ENCODE data around the gene CACNA1C.

Gene CACNA1C

DNA sequence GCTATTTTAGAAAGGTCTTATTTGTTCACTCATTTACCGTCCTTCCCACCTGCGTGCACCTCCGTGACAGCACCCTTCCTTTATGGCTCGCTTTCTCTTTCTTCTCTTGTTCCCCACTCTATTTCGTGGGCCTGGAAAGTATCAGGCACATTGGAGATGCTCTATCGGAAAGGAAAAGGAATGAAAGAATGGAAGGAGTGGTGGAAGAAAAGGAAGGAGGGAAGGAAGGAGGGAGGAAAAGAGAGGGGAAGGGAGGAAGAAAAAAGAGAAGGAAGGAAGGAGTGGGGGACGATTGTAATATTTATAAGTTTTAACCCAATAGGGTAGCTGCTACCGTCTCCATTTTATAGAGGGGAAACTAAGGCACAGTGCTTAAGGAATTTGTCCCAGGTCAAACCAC, 363.4 kb downstream of the CACNA1C start:
- Histone ChIP-seq H3K9ac (ENCODE audit: low read depth, low read length) (no peak overlapping the region), H3K36me3 (ENCODE audit: insufficient read depth, low read length) (no peaks in the 10 kb centered on the region), H3K9me3 (replicated peaks; ENCODE audit: low read length) (no peaks in the 10 kb centered on the region), H3K4me3 (ENCODE audit: low read length) (no peak overlapping the region), H3K4me1 (ENCODE audit: control insufficient read depth, insufficient read depth, low read length) (no peaks in the 10 kb centered on the region), H3K4me2 (ENCODE audit: low read length) (no peak overlapping the region), H3K27me3 (ENCODE audit: control insufficient read depth, insufficient read depth, low read length) (peaks cover 51% of the 10 kb centered on the region)

DNA sequence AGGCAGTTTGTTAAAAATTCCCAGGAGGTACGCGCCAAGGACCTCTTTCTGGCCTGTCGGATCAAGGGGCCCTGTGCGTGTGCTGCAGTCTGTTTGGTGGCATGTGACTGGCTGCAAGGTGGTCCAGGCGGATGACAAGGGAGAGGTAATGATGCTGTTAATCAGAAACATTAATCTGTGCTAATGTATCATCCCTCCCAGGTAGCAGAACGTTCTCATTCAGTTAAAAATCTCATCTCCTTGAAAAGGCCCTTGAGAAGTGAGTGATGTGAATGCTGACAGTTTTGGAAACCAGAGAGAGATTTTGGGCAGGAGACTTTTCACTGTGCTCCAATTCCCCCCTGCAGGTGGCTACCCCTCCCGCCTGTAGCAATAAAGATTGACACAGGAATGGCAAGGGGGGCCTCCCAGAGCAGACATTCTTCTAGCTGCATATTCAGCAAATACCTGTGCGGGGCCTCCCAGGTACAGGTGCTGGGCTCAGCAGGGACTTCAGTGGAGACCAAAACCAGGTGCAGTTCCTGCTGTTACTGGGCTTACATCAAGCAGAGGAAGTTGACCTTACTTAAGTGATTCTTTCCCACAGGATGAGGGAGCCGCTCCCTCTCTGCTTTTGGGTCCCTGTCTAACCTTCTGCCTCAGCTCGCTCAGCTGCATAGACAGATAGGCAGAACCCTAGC, 364.8 kb downstream of the CACNA1C start:
- Histone ChIP-seq H3K4me2 (ENCODE audit: low read length) (no peak overlapping the region), H3K36me3 (ENCODE audit: insufficient read depth, low read length) (no peaks in the 10 kb centered on the region), H3K4me3 (ENCODE audit: low read length) (no peak overlapping the region), H3K9ac (ENCODE audit: low read depth, low read length) (no peak overlapping the region), H3K4me1 (ENCODE audit: control insufficient read depth, insufficient read depth, low read length) (no peaks in the 10 kb centered on the region), H3K27me3 (ENCODE audit: control insufficient read depth, insufficient read depth, low read length) (peaks cover 54% of the 10 kb centered on the region), H3K9me3 (replicated peaks; ENCODE audit: low read length) (no peaks in the 10 kb centered on the region)

DNA sequence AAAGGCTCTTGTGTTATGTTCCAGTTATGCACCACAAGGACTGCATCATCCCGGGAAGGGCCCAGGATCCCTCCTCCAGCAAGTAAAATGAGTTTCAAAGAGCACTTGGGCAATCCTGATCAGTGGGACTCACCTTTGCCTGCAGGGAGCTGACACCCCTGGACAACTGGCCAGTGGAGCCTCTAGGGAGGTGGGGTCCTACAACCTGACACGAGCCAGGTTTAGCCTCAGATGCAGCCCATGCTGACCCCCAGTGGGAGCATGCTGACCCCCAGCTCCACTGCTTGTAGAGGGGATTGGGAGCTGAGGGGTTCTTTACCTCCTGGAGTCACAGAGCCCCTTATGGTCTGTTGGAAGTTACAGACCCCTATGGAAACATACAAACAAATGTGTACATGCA, 365.8 kb downstream of the CACNA1C start:
- H3K36me3 ChIP-seq (ENCODE audit: insufficient read depth, low read length): no peaks in the 10 kb centered on the region
- no peak overlapping the region for H3K4me2 ChIP-seq (ENCODE audit: low read length)
- H3K27me3 ChIP-seq (ENCODE audit: control insufficient read depth, insufficient read depth, low read length): peaks cover 59% of the 10 kb centered on the region
- no peaks in the 10 kb centered on the region for H3K9me3 ChIP-seq (replicated peaks; ENCODE audit: low read length)
- no peak overlapping the region for H3K9ac ChIP-seq (ENCODE audit: low read depth, low read length)
- no peaks in the 10 kb centered on the region for H3K4me1 ChIP-seq (ENCODE audit: control insufficient read depth, insufficient read depth, low read length)
- H3K4me3 ChIP-seq (ENCODE audit: low read length): no peak overlapping the region

DNA sequence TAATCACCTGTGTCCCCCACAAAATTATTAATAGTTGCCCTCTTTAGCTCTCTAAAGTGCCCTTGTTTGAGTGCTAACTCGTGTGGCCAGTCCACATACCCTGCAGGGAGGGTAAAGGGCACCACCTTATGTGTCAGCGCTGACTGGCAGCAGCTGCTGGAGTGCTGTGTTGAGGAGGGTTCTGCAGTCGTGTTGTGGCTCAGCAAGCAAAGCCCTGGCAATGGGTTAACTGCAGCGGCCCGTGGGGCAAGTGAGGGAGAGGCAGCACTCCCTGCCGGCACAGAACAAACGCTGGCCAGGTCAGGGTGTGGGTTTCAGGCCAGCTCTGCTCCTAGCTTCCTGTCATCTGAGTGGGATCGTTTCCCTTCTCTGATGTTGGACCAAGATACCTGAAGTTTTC, 369.8 kb downstream of the CACNA1C start:
- peaks cover 57% of the 10 kb centered on the region for H3K27me3 ChIP-seq (ENCODE audit: control insufficient read depth, insufficient read depth, low read length)
- H3K4me1 ChIP-seq (ENCODE audit: control insufficient read depth, insufficient read depth, low read length): no peaks in the 10 kb centered on the region
- no peak overlapping the region for H3K4me3 ChIP-seq (ENCODE audit: low read length)

DNA sequence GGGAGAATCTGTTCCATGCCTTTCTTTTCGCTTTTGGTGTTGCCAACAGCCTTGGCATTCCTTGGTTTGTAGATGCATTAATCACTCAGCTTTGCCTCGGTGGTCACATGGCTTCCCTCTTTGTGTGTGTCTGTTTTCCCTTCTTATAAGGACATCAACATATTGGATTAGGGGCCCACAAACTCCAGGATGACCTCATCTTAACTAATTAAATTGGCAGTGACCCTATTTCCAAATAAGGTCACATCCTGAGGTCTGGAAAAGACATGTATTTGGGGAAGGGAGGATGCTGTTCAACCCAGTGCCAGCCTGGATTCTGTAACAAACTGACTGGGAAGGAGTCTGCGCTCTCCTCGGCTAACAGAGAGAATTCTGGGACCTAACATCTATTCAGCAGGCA, 376.2 kb downstream of the CACNA1C start:
- Histone ChIP-seq H3K4me3 (ENCODE audit: low read length) (no peak overlapping the region), H3K4me2 (ENCODE audit: low read length) (no peak overlapping the region), H3K9ac (ENCODE audit: low read depth, low read length) (no peak overlapping the region), H3K36me3 (ENCODE audit: insufficient read depth, low read length) (no peaks in the 10 kb centered on the region), H3K27me3 (ENCODE audit: control insufficient read depth, insufficient read depth, low read length) (peaks cover 37% of the 10 kb centered on the region), H3K4me1 (ENCODE audit: control insufficient read depth, insufficient read depth, low read length) (no peaks in the 10 kb centered on the region), H3K9me3 (replicated peaks; ENCODE audit: low read length) (no peaks in the 10 kb centered on the region)

More for the DNA sequence above, 369.8 kb downstream of the CACNA1C start:
- no peak overlapping the region for H3K4me2 ChIP-seq (ENCODE audit: low read length)
- H3K36me3 ChIP-seq (ENCODE audit: insufficient read depth, low read length): no peaks in the 10 kb centered on the region
- H3K9ac ChIP-seq (ENCODE audit: low read depth, low read length): no peak overlapping the region
- H3K9me3 ChIP-seq (replicated peaks; ENCODE audit: low read length): no peaks in the 10 kb centered on the region

DNA sequence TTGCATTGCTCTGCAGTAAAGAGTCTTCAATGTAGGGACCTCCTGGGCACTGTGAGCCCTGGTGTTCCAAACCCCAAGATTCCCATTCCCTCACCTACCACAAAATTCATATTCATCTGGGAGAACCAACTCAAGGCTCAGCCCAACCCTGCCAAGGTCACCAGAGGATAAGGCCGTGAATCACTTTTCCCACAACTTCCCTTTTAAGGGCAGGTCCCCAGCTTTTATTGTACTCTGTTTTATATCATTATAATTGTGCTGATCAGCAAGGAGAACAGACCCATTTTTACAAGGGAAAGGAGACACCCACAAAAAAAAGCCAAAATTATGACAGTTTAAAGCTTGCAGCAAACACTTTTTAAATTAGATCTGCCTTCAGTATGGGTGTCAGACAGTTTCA, 379.0 kb downstream of the CACNA1C start:
- Histone ChIP-seq H3K36me3 (ENCODE audit: insufficient read depth, low read length) (no peaks in the 10 kb centered on the region), H3K9ac (ENCODE audit: low read depth, low read length) (no peak overlapping the region), H3K27me3 (ENCODE audit: control insufficient read depth, insufficient read depth, low read length) (peaks cover 31% of the 10 kb centered on the region), H3K9me3 (replicated peaks; ENCODE audit: low read length) (no peaks in the 10 kb centered on the region), H3K4me1 (ENCODE audit: control insufficient read depth, insufficient read depth, low read length) (no peaks in the 10 kb centered on the region), H3K4me3 (ENCODE audit: low read length) (no peak overlapping the region), H3K4me2 (ENCODE audit: low read length) (no peak overlapping the region)

DNA sequence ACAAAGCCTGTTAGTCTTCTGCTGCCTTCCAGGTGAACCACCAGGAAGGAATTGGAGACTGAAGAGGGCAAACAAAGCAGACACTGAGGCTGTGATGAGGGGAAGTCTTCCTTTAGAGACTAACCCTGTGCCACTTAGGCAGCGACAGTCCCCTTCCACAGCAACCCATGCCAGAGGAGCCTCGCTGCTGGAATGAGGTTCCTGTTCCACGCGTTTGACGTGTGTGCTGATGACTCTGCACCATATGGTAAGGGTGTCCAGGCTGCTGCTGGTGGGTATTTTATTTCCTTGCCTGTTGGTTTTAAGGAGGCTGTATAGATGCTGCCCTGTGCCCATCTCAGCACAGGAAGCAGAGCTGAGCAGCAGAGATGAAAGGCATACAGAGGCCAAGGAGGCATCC, 380.1 kb downstream of the CACNA1C start:
- Histone ChIP-seq H3K4me1 (ENCODE audit: control insufficient read depth, insufficient read depth, low read length) (no peaks in the 10 kb centered on the region), H3K4me3 (ENCODE audit: low read length) (no peak overlapping the region), H3K4me2 (ENCODE audit: low read length) (no peak overlapping the region), H3K36me3 (ENCODE audit: insufficient read depth, low read length) (no peaks in the 10 kb centered on the region), H3K27me3 (ENCODE audit: control insufficient read depth, insufficient read depth, low read length) (peaks cover 34% of the 10 kb centered on the region), H3K9me3 (replicated peaks; ENCODE audit: low read length) (no peaks in the 10 kb centered on the region), H3K9ac (ENCODE audit: low read depth, low read length) (no peak overlapping the region)

DNA sequence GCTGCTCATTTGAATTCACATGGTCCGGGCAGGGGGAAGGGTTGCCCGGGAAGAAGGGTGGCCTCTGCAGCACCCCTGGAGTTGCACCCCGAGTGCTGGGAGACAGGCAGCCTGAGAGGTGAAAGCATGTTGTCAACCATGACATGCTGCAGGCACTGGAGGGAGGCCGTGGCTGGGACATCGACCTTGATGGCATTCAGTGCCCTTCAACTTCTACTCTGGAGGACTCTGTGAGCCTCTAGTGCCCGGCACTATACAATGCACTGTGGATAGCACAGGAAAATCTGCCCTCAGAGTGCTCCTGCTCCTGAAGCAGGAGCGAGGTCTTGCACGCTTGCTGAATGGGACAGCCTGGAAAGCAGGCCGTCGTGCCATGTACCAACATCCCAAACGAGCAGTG, 382.7 kb downstream of the CACNA1C start:
- Histone ChIP-seq H3K36me3 (ENCODE audit: insufficient read depth, low read length) (no peaks in the 10 kb centered on the region), H3K4me3 (ENCODE audit: low read length) (no peak overlapping the region), H3K27me3 (ENCODE audit: control insufficient read depth, insufficient read depth, low read length) (peaks cover 31% of the 10 kb centered on the region), H3K4me2 (ENCODE audit: low read length) (no peak overlapping the region), H3K9ac (ENCODE audit: low read depth, low read length) (no peak overlapping the region), H3K9me3 (replicated peaks; ENCODE audit: low read length) (no peaks in the 10 kb centered on the region), H3K4me1 (ENCODE audit: control insufficient read depth, insufficient read depth, low read length) (no peaks in the 10 kb centered on the region)

DNA sequence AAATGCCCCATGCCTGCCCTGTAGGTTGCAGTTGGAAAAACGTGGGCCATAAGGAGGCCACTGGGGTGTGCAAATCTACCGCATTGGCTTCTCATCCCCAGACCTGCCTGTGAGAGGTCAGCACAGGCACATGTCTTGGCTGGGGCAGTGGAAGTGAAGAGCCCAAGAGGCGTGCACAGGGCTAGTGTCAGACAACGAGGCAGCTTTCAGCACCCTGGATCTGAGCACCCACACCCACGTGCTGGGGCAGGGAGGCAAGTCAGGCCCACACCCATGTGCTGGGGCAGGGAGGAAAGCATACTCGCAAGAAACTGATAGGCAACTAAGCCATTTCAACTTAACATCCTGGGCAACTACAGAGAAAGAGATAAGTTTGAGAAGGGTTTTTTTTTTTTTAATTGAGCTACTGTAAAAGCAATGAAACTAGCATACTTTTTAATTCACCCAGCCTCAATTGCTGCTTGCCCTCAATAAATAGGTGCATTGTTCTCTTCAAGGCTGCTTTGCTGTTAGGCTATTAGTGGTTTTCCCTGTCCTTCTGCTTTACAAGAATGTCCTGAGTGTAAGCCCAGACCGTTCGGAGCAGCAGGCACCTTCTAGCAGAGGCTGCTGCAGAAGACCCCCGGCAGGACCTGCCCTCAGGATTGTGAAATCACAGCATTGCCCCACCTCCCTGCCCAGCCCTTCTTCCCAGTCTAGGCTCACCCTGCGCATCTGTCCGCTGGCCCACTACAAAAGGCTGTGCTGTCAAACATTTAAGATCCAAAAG, 386.7 kb downstream of the CACNA1C start:
- peaks cover 28% of the 10 kb centered on the region for H3K27me3 ChIP-seq (ENCODE audit: control insufficient read depth, insufficient read depth, low read length)
- H3K4me1 ChIP-seq (ENCODE audit: control insufficient read depth, insufficient read depth, low read length): no peaks in the 10 kb centered on the region
- H3K9me3 ChIP-seq (replicated peaks; ENCODE audit: low read length): no peaks in the 10 kb centered on the region
- no peak overlapping the region for H3K4me2 ChIP-seq (ENCODE audit: low read length)
- H3K4me3 ChIP-seq (ENCODE audit: low read length): no peak overlapping the region
- H3K36me3 ChIP-seq (ENCODE audit: insufficient read depth, low read length): no peaks in the 10 kb centered on the region
- H3K9ac ChIP-seq (ENCODE audit: low read depth, low read length): no peak overlapping the region

DNA sequence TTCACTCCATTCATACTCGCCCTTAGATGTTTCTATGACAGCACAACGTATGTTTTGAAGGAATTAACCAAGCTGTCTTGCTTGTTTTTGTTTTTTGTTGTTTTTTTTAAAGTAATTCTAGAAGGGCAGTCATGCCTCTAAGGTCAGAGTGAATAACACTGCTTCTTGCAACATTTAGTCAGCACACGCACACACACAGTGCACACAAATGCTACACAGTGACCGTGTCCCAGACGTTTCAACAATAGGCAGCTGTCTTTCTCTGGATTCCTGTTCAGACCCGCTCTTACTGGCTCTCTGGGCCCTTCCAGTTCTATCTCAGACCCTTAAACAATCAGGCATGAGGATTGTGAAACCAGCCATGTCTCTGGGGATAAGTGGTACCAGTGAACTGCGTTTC, 391.0 kb downstream of the CACNA1C start:
- H3K4me1 ChIP-seq (ENCODE audit: control insufficient read depth, insufficient read depth, low read length): no peaks in the 10 kb centered on the region
- H3K9ac ChIP-seq (ENCODE audit: low read depth, low read length): no peak overlapping the region
- H3K4me3 ChIP-seq (ENCODE audit: low read length): no peak overlapping the region
- H3K36me3 ChIP-seq (ENCODE audit: insufficient read depth, low read length): no peaks in the 10 kb centered on the region
- no peak overlapping the region for H3K4me2 ChIP-seq (ENCODE audit: low read length)
- no peaks in the 10 kb centered on the region for H3K9me3 ChIP-seq (replicated peaks; ENCODE audit: low read length)
- H3K27me3 ChIP-seq (ENCODE audit: control insufficient read depth, insufficient read depth, low read length): peaks cover 30% of the 10 kb centered on the region

DNA sequence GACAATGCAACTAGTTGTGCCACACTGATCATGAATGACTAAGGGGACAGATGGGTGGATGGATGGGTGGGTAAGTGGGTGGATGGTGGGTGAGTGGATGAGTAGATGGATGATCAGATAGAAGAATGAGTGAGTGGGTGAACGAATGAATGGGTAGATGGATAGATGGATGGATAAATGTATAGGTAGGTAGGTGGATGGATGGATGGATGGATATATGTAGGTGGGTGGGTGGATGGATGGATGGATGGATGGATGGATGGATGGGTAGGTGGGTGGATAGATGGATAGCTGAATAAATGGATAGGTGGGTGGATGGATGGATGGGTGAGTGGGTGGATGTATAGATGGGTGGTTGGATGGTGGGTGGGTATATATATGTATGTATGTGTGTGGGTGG, 393.2 kb downstream of the CACNA1C start:
- Histone ChIP-seq H3K9me3 (replicated peaks; ENCODE audit: low read length) (no peaks in the 10 kb centered on the region), H3K4me2 (ENCODE audit: low read length) (no peak overlapping the region), H3K9ac (ENCODE audit: low read depth, low read length) (no peak overlapping the region), H3K27me3 (ENCODE audit: control insufficient read depth, insufficient read depth, low read length) (peaks cover 28% of the 10 kb centered on the region), H3K36me3 (ENCODE audit: insufficient read depth, low read length) (no peaks in the 10 kb centered on the region), H3K4me3 (ENCODE audit: low read length) (no peak overlapping the region), H3K4me1 (ENCODE audit: control insufficient read depth, insufficient read depth, low read length) (no peaks in the 10 kb centered on the region)

DNA sequence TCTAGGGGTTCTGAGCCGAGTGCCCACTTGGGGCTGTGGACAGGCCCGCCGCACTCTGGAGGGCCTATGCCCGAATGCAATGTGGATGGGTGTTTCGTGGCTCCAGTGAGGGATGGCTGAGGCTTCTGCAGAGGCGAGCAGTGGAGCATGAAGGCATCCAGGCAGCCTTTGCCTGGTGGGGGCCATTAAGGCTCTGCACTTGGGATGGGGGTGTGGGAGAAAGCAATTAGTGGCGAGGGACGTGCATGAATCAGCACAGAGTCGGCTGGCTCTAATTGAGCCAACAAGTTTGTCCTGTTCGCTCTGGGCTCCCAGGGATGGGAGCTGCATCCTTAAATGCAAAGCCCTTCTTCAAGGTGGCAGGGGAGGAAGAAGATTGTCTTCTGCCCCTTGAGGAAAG, 395.1 kb downstream of the CACNA1C start:
- no peak overlapping the region for H3K9ac ChIP-seq (ENCODE audit: low read depth, low read length)

More for the DNA sequence above, 395.1 kb downstream of the CACNA1C start:
- Histone ChIP-seq H3K9me3 (replicated peaks; ENCODE audit: low read length) (no peaks in the 10 kb centered on the region), H3K36me3 (ENCODE audit: insufficient read depth, low read length) (no peaks in the 10 kb centered on the region), H3K4me3 (ENCODE audit: low read length) (no peak overlapping the region), H3K27me3 (ENCODE audit: control insufficient read depth, insufficient read depth, low read length) (peaks cover 27% of the 10 kb centered on the region), H3K4me2 (ENCODE audit: low read length) (no peak overlapping the region), H3K4me1 (ENCODE audit: control insufficient read depth, insufficient read depth, low read length) (no peaks in the 10 kb centered on the region)

Data from skeletal muscle satellite cell (primary cell).